KBM-7 (cell line): ENCODE data around the gene FLNA.
"Not testable (repeated sequence)": the region's sequence is repeated elsewhere in the genome, so short reads cannot be mapped to it uniquely, and the experiment has no call there.

Experiments
- DNase-seq: peaks from one replicate; pipeline ENCODE4 v3.0.0-alpha.2; 2015
- in situ Hi-C: fragments of 300-500 bp; cut with MboI; formaldehyde crosslinking; loops from 2 replicates; pipeline ENCODE4 v1.14.3; 2020; ENCODE audit warnings: low sequenced_read_pairs, low pct_unique_long_range_greater_than_20kb, mixed read lengths

FLNA gene

GRCh38 chrX:154399527-154400368, 25.3 kb upstream of the FLNA start:
- no peak for DNase-seq
- in situ Hi-C loops = no loop called here

DNA sequence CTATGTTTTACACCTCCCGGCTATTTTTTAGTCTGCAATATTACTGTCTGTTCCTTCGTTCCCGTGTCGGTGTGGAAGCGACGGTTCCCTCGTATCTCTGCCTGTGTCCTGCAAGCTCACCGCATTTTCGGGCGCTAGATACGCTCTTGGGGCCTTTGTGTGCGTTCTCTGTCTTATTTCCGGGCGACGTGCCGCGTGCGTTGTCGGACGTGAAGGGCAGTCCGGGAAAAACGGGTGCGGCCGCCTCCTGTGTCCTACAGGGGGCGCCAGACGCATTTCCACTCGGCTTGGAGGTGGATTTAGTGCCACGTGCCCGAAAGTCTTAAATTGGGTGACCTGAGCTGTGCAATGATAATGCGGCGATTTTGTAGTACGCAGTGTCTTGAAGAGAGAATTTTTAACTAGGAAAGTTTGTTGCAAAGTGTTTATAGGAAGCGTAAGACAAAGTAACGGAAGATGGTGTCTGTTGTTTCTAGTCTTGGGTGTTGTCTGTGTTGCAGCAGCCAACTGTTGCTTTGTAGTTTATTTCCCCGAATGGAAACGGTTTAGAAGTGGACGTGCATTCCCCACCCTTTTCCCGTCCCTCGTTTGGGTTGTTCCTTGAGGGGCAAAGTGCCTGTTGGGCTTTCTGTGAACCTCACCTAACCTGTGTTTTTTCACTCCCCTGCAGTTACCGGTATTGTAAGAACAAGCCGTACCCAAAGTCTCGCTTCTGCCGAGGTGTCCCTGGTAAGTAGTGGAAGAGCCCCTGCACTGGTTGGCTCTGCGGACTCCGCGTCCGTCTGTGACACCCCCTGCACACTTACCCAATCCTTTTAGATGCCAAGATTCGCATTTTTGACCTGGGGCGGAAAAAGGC, 24.5 kb upstream of the FLNA start:
- in situ Hi-C loops = no loop called here
- DNase-seq = peak; percentile 95

DNA sequence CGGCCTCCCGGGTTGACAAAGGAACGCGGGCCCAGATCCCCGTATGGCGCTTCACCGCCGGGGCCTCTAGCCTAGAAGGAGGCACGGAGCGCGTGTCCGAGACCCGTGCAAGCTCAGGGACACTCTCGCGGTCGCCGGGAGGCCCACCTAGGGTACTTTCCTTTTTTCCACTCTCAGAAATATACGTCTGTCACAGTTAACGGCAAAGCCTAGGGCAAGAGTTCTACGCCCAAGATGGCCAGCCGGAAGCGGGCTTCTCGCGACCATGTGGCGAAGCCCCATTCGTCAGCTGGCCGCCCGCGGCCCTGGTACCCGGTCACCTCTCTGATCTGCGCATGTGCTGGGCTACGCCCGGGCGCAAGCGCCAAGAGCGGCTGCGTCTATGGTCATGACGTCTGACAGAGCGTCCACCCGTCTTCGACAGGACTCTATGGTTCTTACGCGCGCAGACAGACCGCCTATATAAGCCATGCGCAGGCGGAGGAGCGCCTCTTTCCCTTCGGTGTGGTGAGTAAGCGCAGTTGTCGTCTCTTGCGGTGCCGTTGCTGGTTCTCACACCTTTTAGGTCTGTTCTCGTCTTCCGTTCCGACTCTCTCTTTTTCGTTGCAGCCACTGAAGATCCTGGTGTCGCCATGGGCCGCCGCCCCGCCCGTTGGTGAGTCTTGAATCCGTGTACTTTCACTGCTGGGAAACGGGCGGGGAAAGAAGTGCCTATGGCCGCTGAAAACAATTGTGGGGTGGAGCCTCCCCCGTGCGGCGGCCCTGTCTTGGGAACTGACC, 23.6 kb upstream of the FLNA start, which contains the start of gene RPL10:
RPL10 (plus strand) TSS at position 490 of the 780 bp plus-strand sequence; CDS start at position 633, 143 bp downstream.
- DNase-seq = peak; percentile 97
- in situ Hi-C loops = no loop called here

DNA sequence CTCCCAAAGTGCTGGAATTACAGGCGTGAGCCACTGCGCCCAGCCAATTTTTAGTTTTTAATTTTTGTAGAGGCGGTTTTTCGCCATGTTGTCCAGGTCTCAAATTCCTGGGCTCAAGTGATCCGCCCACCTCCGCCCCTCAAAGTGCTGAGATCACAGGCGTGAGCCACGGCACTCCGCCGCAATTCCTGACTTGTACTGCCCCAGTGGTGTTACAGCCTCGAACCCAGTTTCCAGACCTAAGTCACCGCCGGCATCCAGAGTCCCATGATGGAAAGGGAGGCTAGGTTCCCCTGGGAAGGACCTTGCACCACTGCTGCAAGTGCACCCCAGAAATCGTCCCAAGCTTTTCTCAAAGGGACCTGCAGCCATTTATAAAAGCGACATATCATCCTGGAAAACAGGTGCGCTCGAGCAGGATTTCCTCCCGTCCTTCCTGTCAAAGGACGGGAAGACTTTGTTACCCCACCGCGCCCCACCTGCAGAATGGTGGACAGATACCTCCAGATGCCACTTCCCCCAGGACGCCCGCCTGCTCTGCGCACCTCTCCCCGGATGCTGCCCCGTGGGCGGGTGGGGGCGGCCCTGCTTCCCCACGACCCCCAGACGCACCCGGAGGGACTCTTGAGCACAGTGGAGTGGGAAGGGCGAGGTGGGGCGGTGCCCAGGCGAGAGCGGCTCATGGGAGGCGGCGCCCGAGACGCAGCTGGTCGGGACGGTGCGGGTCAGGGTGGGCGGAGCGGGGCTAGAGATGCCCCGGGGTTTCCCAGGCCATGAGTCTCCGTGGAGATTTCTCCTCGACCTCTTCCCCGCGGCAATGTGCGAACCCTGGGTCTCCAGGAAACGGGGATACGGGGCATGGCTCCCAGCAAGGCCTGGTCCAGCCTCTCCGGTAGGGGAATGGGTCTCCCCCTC, 22.8 kb upstream of the FLNA start:
- peak; percentile 81 for DNase-seq
- in situ Hi-C loops = no loop called here

- in situ Hi-C loops, DNase-seq: not testable (repeated sequence)
Measured at GRCh38 chrX:154396363-154396762, 21.9 kb upstream of the FLNA start.

GRCh38 chrX:154389812-154390747, 15.6 kb upstream of the FLNA start:
- in situ Hi-C loops, DNase-seq: not testable (repeated sequence)

GRCh38 chrX:154388649-154389048, 14.2 kb upstream of the FLNA start:
- DNase-seq, in situ Hi-C loops: not testable (repeated sequence)

DNA sequence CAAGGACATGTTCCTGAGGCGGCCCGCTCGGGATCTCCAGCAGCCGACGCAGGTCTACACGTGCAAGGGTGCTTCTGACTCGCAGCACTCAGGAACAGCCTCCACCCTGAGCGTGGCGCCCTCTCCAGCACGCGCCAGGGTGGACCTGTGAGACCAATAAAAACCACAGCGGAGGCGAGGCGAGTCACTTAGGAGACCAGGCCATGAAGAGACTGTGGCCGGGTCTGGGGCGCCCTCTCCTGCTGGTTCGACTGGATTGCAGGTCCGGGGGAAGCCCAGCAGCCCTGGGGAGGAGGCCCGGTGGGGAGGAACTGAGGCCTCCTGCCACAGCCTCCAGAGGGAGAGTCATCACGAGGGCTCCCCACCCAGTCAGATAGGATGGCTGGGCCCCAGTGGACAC, 13.7 kb upstream of the FLNA start:
- in situ Hi-C loops, DNase-seq: not testable (repeated sequence)

- in situ Hi-C loops = no loop called here
- DNase-seq = no peak
Measured at GRCh38 chrX:154384284-154384892, 10.0 kb upstream of the FLNA start.

GRCh38 chrX:154383359-154384283, 9.2 kb upstream of the FLNA start:
- in situ Hi-C loops = no loop called here
- no peak for DNase-seq

GRCh38 chrX:154382483-154383069, 8.1 kb upstream of the FLNA start:
- in situ Hi-C loops = no loop called here
- no peak for DNase-seq

- in situ Hi-C loops = no loop called here
- DNase-seq = no peak
Measured at GRCh38 chrX:154381271-154381670, 6.8 kb upstream of the FLNA start.

GRCh38 chrX:154380787-154381186, 6.4 kb upstream of the FLNA start:
- in situ Hi-C loops = no loop called here
- DNase-seq = no peak

DNA sequence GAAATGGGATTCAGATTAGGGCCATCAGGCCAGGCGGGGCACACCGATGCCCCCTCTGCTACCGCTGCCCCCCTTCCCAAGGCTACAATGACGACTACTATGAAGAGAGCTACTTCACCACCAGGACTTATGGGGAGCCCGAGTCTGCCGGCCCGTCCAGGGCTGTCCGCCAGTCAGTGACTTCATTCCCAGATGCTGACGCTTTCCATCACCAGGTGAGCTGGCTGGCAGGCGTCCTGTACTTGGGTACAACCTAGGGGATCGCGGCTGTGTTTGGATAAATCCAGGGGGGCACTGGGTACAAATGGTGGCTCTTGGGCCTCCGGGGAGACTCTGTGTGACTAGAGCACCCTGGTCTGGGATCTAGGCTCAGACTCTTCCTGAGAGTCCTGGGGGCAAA, 5.7 kb upstream of the FLNA start:
- in situ Hi-C loops = no loop called here
- DNase-seq = no peak

DNA sequence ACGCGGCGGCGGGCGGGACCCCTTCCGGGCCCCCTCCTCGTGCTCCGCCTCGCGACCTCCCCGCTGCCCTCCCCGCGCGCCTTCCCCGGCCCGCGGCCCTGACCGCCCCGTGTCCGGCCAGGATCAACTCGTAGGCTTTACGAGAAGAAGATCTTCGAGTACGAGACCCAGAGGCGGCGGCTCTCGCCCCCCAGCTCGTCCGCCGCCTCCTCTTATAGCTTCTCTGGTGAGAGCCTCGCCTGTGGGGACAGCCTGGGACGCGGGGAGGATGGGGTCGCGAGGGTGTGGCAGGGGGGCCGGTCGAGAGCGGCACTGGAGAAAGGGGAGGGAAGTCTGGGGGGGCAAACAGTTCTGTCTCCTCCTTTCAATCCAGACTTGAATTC, 5.1 kb upstream of the FLNA start:
- no peak for DNase-seq
- in situ Hi-C loops = no loop called here
